NOMO-1 treated with DMSO at 0.1 percent for 48 hours (cell line): ENCODE data around the gene MEP1A.
A peak's percentile ranks its signal among the peaks of the same experiment; 100 is the strongest.
"Not testable (repeated sequence)": the region's sequence is repeated elsewhere in the genome, so short reads cannot be mapped to it uniquely, and the experiment has no call there.

Experiments
- DNase-seq: peaks from one replicate; lab custom pipeline; 2025; ENCODE audit not compliant: unreplicated experiment; lab: John Stamatoyannopoulos, UW

Gene MEP1A, protein sequence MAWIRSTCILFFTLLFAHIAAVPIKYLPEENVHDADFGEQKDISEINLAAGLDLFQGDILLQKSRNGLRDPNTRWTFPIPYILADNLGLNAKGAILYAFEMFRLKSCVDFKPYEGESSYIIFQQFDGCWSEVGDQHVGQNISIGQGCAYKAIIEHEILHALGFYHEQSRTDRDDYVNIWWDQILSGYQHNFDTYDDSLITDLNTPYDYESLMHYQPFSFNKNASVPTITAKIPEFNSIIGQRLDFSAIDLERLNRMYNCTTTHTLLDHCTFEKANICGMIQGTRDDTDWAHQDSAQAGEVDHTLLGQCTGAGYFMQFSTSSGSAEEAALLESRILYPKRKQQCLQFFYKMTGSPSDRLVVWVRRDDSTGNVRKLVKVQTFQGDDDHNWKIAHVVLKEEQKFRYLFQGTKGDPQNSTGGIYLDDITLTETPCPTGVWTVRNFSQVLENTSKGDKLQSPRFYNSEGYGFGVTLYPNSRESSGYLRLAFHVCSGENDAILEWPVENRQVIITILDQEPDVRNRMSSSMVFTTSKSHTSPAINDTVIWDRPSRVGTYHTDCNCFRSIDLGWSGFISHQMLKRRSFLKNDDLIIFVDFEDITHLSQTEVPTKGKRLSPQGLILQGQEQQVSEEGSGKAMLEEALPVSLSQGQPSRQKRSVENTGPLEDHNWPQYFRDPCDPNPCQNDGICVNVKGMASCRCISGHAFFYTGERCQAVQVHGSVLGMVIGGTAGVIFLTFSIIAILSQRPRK

DNA sequence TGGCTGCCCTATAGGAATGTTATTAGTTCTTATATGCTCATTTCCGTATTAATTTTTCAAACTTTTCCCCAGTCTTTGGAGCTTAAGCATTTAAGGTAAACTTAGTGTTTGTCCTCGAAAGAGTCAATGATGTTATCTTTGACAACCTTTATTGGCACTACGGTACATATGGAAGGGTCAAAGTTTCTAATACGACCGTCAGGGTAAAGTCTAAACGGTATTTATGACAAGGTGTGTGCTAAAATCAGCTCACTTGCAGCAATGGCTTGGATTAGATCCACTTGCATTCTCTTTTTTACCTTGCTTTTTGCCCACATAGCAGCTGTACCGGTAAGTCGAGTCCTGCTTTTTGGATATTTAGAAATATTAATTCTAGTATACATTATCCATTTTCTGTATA lies at the start of gene MEP1A:
TSS of gene MEP1A (plus strand) at position 252 of the 400 bp plus-strand sequence. CDS start at position 262, 10 bp downstream.
- DNase-seq = no peak

DNA sequence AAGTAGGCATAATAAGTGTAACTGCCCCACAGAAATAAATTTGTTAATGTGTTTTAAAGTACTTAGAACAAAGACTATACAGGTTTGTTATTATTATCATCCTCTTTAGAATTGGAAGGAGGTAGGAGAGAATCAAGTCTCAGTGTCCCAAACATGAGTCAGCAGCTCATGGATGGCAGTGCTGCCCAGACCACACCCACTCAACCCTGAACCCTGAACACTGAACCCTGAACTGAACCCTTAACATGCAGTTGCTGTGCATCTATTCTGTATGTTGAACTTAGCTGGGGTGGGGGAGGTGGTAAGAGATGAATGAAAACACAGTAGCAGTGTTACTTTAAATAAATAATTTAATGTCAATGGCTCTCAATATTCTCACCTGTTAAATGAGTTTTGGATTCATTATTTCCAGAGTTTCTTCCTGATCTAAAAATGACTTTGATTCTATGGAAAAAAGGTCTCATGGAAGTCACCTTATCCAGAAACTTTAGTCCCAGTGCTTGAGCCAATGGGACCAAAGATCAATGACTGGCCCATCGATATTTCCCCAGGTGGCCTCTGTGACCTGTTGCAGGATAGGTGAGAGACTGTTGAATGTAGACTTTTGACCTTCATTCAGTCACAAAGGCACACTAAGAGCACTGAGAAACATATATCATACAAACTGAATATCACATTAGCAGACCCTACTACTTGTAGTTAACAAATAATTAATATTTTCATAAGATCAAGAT lies 49.6 kb upstream of the MEP1A start:
- no peak for DNase-seq

DNA sequence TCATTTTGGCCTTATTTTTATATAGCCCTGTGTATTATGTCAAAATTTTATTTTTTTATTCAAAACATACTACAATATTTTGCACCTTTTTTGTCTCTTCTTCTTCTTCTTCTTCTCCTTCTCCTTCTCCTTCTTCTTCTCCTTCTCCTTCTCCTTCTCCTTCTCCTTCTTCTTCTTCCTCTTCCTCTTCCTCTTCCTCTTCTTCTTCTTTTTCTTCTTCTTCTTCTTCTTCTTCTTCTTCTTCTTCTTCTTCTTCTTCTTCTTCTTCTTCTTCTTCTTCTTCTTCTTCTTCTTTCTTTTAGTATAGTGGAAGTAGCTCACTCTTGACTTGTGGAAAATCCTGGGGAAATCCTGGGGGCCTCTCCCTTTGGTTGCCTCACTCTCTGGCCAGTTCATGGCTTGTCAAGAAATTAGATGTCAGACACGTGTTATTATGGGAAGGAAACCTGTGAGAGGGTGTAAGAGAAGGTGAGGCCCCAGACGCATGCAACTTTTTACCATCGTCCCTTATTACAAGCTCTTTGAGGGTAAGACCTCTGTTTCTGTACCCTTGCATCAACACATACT lies 48.9 kb upstream of the MEP1A start:
- DNase-seq = not testable (repeated sequence)

DNA sequence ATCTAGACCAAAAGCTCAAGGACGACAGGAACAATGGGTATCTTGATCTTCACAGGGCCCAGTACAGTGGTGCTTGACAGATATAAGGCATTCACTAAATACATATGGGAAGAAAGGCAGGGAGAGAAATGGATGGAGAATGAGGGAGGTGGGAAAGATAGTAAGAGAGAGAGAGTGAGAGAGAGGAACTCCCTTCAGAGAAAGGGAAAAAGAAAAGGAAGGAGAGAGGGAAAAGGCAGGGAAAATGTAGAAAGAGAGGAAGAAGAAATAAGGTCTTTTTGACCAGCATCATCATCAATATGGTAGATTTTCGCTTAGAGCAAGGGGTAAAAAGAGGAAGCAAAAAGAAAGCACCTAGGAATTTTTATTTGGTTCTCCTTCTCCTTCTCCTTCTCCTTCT lies 47.2 kb upstream of the MEP1A start:
- DNase-seq = no peak

DNA sequence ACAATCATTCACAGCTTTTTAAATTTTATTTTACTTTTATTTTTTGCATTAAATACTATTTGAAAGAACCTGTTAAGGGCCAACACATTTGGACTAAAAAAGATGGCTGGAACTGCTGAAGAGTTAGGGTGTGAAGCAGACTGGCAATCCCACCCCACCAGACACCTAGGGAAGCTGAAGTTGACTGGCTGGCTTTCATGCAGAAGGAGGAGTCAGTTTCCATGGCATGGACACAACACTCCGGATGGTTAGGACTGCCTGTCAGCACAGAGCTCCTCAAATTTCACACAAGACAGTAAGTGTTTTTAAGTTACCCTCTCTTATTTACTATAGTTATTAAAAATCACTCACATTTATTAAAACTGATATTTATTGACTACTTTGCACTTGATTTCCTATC lies 46.5 kb upstream of the MEP1A start, which contains the start of gene ANKRD66:
TSS of gene ANKRD66 (plus strand) at position 238 of the 400 bp plus-strand sequence. CDS start 5,016 bp downstream, outside the sequence.
- DNase-seq = no peak

DNA sequence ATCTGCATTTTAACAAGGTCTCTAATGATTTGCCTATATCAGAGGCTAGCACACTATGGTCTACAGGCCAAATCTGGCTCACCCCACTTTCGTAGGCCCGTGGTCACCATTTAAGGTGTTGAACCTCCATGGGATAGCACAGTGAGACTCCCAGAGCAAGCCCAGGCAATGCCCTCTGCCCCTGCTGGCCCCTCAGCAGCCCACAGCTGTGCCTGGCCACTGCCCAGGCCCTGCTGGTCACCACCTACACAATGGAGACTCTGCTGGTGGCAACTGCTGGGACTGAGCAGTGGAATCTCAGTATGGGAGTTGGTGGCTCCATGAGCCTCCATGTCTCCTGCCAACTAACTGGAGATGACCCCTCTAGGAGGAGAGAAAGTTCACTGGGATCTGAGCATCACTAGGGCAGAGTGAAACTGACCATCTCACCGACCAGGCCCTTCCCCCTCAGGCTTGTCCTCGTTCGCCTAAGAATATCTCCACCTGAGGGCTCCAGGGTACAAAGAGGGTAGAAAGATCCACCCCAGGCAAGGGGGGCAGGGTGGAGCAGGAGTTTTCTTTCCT lies 44.2 kb upstream of the MEP1A start:
- no peak for DNase-seq

DNA sequence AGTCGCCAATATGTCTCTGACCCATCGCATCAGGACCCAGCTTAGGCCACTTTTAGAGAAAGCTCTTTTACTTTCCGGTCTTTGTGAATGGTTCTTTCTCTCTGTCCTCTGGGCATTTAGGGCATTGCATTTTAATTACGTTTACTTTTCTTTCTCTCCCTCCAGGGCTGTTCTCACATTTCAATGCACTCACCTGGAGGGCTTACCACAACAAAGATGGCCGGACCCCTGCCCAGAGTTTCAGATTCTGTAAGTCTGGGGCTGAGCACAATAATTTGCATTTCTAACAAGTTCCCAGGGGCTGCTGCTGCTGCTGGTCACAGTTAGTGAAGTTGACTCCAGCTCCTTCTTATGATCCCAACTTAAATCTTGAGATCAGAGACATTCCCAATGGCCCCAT lies 43.5 kb upstream of the MEP1A start:
- DNase-seq = no peak

DNA sequence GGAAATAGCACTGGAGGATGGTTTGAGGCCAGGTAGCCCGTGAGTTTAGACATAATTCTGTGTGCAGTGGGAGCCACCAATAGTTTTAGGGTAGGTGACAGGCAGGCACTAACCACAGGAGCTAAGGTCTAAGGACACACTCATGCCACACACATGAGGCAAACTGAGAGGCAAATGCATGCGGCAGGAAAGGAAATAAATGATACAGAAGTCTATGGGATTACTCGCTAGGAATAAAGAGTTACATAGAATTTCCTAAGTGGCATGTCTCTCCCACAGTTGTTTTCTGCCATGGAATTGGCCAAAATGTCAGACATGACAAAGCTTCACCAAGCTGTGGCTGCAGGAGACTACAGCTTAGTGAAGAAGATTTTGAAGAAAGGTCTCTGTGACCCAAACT lies 41.5 kb upstream of the MEP1A start:
- no peak for DNase-seq

DNA sequence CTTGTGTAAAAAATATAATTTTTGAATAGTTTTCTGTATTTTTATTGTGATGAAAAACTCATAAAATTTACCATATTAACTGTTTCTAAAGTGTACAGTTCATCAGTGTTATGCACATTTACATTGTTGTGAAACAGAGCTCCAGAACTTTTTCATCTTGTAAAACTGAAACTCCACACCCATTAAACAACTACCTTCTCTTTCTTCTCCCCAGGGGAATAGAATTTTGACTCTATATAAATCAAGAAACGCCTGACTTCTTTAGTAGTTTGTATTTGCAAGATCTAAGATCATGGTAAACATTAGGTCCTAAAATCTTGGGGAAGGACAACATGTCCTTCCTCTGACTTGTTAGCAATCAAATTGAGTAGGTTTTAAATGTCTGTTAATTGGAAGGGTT lies 37.3 kb upstream of the MEP1A start:
- no peak for DNase-seq

DNA sequence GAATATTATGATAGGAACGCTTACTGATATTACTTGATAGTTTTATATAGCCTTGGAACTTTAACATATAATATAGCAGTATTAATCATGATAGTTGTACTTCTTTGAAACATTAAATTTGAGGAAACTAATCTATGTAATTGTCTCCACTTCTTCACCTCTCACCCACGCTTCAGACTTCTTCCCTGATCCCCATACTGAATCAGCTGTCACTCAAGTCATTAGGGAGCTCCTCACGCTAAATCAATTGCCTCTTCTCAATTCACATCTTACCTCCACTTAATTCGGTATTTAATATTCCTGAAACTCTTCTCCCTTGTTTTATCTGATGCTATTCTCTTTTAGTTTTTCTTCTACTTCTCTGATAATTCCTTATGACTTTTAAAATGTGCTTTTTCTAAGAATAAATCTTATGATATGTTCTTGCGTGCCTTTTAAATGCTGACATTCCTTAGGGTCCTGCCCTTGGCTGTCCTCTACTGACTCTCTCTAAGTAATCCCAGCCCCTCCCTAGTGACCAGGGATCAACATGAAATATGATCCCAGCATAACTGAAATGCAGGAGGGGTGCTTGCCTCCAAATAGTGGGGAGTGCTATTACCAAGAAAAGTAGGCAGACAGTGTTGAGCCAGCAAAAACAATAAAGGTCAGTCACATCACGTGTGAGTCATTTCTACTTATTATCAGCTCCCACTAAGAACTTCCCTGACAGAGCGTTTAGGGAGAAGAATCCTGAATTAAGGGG lies 36.5 kb upstream of the MEP1A start:
- no peak for DNase-seq

DNA sequence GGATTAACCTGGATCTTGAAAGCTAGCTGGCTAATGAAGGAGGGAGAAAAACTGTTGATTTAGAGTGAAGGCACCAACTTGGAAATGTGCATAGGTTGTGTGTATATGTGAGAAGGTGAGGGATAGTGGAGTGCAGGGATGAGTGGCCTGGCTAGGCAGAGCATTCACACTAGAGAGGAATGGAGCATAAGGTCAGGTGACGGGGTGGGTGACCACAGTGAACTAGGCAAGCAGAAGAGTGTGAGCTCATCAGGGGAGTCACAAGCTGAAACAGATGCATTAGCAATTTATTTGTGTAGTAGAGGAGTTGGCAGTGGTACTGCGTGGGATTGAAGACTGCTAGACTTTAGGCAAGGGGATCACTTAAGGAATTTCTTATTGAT lies 36.0 kb upstream of the MEP1A start:
- no peak for DNase-seq

DNA sequence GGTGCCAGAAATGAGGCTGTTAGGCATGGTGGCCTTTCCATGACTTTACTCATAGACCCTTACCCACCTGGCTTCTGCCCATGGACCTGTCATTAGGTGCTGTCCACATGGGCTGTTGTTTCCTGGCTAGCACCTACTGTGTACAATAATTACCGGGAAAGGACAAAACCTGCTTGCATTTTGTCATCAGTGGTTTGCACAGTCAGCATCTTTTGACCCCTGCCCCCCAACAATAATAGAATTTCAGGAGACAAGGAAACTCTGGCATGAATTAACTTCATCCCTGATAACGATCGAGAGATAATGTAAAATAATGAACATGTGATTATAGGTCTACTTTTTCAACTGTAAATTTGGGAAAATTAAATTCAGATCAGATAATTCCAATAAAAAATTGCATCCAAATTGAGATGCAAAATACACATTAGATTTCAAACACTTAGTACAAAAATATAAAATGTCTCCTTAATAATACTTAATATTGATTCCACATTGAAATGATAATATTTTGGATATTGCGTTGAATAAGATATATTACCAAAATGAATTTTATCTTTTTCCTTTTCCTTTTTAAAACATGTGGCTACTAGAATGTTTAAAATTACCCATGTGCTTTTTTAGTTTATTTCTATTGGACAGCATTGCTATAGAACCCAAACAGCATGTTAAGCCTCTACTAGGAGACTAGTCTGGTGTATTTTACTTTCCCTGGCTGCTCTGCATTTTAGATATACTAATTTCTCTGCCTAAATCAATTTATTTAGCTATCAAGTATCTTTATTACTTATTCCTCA lies 34.0 kb upstream of the MEP1A start:
- no peak for DNase-seq

DNA sequence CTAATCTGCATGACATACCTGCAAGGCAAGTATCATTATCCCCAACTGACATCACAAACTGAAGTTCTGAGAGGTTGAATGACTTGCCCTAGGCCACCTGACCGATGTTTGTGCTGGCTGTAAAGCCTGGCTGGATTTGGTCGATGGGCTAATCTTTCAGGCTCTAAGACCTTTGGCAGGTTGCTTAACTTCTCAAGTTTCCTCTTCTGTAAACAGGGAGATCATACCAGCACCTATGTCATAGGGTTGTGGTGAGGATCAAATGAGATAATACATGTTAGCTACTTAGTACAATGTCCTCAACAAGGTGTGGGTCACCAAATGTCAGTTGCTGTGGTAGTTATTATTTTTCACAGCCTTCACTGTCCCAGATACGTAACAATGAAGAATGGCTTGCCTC lies 32.3 kb upstream of the MEP1A start:
- DNase-seq = no peak

DNA sequence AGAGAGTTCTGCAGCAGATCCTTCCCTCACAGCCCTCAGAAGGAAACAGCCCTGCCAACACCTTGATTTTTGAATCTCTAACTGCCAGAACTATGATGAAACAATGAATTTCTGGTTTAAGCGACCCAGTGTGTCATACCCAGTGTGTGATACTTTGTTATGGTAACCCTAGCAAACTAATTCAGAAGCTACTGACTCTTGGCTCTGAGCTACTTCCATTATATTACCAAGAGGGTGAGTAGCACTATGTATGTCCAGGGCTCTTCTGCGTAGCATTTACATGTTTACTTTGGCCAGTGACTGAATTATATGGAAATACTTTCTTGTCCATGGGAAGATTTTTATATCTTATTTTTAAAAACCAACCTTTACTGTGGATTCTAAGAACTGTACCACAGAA lies 29.7 kb upstream of the MEP1A start:
- no peak for DNase-seq

DNA sequence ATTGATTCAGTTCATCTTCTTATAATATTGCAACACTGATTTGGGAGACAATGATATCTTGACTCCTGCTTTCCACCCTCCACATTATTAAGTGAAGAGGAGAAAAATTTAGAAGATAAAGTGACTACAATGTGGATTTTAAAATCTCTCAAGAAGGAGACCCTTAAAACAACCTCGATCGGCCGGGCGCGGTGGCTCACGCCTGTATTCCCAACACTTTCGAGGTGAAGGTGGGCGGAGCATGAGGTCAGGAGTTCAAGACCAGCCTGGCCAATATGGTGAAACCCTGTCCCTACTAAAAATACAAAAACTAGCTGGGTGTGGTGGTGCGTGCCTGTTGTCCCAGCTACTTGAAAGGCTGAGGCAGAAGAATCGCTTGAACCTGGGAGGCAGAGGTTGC lies 28.9 kb upstream of the MEP1A start:
- DNase-seq = not testable (repeated sequence)

DNA sequence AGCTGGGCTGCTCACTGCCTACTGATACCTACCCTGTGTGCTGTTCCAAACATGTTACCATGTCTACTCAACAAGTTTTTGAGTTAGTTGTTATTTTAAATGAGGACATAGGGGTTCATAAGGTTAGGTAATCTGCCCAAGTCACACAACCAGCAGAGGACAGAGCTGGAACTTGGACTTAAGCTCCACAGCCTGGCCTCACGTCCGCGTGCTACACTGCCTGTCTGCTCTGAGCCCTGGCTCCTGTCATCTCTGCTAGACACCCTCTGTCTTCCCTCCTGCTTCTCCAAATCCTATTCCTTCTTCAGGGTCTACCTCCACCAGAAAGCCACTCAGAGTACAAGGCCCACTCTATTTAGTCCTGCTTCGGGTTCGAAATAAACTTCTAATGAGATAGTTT lies 28.2 kb upstream of the MEP1A start:
- DNase-seq = no peak

DNA sequence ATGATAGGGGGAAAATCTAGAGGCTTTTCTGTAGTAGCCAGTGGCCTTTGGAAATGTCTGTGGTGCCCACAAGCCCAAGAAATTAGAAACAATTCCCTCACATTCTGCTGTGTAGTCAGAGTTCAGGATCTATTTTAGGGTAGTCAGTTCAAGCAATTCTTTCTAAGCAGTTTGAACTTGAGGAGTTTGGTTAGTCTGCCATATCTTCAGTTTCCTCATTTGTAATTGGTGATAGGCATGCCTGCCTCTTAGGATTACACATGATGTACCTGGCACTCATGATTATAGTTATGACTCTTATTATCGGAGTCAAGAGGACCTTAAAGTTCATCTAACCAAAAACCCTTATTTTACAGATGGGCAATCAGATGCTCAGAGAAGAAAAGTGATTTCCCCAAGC lies 21.2 kb upstream of the MEP1A start:
- peak; percentile 36 for DNase-seq

DNA sequence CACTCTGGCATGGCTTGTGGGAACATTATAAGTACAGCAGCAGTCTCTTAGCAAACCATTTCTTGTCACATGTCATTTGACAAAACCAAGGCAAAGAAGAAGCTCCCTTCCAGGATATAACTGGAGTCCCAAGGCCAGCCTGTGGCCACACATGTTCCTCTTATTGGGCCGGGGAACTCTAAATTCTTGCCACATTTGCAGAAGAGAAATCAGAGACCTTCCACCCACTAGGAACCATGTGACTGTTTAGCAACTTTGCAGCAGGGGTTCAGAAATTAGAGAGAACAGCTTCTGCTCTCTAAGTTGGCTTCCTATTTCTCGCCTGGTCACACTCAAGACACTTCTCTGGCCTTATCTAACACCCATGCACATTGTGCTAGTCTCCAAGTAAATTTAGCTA lies 20.4 kb upstream of the MEP1A start:
- peak; percentile 99 for DNase-seq

DNA sequence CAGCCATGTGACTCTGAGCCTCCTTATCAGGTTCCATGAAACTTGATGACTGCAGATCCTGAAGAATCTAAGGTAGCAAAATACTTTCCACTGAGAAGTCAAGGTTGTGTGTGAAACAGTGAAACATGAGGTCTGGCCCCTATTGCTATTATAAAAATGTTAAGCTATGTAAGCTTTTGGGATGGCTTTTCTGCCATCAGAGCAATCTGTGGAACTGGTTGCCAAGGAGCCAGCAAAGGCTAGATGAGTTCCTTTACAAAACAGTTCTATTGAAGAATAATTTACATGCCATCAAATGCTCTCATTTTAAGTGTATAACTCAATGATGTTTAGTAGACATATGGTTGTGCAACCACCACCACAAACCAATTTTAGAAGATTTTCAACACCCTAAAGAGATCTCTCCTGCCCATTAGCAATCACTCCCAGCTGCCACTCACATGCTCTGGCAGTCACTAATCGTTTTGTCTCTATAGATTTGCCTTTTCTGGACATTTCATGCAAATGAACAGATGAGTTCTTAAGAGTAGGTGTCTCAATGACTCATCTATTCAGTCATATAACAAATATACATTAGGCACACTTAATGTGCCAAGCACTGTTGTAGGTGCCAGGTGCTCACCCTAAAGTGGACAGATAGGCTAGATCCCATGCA lies 19.9 kb upstream of the MEP1A start:
- peak; percentile 74 for DNase-seq
